HG02610 (cell line): ENCODE measurements around the gene XRCC4.
A peak's percentile ranks its signal among the peaks of the same experiment; 100 is the strongest.

Source experiments
- ATAC-seq: cut with Tn5 transposase; IDR thresholded peaks from one replicate; pipeline ENCODE4 v1.9.1; 2021; ENCODE audit warnings: mild to moderate bottlenecking, moderate library complexity; ENCODE audit not compliant: unreplicated experiment

The XRCC4 gene

DNA sequence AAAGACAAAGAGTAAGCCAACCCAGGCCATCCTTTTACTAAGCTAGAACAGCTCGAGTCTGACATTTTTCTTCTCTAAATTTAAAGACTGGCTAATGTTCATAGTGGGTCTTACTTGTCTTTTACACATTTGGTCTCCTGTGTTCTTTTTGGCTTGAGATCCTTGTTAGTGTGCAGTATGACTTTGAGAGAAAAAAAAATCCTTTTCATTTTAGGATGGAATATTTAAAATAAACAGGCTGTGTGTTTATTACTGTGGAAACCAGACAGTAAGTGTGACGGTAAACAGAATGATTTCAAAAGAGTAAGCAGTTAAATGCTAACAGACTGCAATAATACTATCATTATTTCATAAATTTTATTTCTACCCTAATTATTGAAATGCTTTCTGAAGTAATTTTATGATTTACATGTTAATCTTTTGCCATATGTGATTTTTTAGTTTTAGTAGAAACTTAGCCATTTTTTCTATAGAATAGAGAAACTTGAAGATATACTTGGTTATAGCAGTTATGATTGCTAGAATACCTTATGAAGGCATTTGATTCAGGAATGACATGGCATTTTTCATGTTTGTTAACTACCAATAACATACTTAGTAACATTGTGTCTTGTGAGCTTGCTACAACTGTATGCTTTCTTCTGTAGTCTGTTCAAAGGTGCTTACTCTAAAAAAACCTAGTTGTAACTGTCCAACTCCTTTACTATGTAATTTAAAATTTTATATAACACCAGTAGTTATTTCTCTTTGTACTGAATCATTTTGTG lies 92.4 kb downstream of the XRCC4 start:
- ATAC-seq = no peak

DNA sequence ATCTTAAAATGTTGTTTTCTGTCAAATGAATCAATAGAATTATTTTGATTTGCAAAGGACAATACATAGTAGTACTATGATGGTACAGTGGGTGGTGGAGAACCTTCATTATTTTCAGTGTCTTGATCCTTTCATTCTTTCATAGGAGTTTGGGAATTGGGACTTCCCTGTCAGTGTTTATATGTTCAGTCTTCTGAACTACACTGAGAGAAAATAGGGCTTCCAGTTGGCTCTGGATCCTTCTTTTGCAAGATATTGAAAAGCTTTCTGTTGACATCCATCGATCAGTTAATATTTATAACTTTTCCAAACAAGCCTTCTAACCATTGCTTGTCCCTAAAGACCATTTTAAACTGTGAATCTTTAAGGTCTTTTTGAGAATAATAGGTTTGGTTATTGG lies 94.7 kb downstream of the XRCC4 start:
- no peak for ATAC-seq

DNA sequence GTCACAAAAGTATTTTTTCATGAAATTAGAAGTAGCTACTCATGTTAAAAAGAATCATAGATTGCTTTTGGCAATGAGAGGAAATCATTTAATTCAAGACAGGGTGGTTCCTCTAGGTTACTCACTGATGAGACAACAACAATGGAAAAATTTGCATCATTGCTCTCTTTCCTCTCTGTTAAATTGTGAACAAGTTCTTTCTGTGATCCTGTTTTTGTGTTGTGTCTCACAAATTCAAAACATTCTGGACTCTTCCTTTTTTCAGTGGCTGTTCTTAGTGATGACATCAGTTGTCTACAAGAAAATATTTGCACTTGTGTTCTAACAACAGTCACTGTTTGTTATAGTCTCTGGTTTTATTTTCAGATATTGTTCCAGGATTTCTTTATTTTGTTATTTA lies 95.3 kb downstream of the XRCC4 start:
- no peak for ATAC-seq

DNA sequence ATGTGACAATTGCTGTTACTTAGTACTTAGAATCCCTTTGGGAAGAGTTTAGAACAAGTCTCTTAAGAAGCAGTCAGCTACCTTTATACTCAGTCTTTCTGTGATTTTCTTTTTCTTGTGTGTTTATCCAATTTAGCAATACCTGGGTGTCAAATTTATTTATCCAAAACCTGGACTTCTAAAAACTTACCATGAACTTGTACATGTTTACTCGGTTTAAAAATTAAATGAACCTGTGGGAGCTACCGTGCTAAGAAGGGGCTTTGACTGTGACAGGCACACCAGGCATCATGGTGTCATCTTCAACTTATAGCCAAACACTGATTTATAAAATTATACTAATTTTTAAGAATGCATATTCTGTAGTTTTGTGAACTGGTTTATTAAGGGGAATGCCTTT lies 96.5 kb downstream of the XRCC4 start:
- no peak for ATAC-seq

DNA sequence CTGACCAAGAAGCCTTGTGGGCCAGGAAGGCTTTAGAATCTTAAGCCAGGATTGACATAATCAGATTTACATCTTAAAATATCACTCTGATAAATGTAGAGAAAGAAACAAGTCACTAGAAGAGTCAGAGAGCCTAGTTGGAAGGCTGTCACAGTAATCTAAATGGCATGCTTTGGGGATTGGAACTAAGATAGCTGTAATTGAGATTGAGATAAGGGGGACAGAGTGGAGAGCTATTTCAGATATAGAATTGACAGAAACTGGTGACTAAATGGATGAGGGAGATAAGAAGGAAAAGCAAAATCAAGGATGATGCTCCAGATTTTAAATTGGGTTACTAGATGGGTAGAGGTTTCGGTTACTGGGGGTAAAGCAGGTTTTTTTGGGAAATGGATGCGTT lies 100.5 kb downstream of the XRCC4 start:
- ATAC-seq = no peak

DNA sequence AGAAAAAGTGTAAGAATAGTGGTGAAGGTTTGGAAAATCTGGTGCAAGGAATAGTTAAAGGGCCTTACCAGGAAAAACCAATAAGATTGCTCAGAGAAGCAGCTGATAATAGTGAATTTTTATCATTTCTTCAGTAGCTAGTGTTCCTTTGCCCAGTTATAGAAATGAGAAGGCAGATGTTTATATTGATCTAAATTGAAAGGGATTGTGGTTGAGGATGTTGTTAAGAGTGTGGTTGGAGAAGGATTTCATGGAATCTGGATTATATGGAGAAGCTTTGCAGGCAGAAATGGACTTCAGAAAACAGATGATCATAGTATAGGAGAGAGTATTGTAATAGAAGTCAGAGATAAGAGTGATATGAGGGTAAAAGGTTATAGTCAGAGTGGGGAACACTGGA lies 102.6 kb downstream of the XRCC4 start:
- no peak for ATAC-seq

DNA sequence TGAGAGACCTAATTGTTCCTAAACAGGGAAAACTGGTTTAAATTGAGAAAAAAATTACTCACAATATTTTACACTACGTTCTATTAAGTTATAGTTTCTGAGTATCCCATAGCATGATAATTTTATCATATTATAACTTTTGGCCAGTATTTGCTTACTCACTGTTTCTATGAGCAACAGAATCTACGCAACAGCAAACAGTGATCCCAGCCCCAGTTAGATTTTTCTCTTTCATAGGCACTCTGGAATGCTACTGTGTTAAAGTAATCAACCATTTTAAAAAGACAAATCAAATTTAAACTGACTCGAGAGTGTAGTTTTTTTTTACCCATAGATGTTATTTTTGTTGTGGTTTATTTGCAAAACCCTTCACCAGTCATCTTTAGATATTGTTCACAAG lies 107.2 kb downstream of the XRCC4 start:
- ATAC-seq = no peak

DNA sequence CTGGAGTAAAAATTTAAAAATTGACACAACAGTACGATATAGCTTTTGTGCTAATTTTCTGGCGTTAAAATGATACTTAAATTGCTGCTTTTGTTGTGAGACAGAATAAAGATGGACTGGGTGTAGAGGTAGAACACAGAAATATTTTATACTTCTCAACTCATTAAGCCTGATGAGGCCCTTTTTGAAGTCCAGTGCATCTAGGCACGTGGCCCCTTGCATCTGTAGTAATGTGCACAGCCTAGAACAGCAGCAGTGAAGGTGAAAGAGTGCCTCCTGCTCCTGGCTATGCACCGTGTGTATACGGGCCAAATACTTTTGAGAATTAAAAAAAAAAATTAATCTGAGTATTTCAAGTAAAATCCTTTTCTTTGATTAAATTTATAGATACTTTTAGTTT lies 115.6 kb downstream of the XRCC4 start:
- no peak for ATAC-seq

DNA sequence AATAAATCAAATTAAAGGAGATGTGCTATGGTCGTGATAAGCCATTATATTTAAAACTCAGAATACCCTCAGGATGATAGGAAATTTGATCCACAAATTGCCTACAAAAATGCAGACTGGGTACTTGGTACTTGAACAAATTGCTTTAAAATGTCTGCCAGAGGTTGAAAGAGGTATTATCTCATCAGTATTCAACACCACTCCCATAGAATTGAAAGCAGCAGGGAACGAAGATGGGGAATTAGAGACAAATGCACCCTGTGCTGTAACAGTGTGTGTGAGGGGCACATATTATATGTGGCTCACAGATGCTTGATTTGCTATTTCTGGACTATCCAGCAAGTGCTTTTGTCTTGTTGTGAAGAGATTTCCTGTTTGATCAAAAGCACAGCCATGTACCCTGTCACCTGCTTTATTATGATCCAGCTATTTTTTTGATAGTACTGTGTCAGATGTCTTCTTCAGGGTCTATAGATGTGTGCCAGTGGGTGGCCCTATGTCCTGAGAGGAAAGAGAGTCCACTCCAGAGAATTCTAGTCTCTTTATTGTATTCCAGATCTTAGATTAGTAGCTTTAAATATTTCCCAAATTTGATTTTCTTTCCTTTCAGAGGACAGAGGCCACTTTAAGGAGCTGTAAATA lies 120.1 kb downstream of the XRCC4 start:
- no peak for ATAC-seq

DNA sequence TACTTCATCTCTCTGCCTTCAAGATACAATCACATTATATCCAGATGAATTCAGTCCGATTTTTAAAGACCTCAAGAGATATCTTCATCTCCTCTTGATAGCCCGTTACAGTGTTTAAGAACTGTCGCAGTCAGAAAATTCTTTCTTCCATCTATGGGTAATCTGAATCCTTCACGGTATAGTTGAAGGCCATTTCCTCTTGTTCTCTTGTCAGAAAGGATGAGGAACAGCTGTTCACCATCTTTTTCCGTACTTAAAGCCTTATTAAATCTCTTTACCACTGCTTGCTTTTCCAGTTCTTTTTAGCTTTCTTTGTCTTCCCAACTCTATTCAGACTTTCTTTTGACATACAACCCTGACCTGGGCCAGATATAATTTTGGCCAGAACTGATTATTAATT lies 121.8 kb downstream of the XRCC4 start:
- ATAC-seq = no peak

DNA sequence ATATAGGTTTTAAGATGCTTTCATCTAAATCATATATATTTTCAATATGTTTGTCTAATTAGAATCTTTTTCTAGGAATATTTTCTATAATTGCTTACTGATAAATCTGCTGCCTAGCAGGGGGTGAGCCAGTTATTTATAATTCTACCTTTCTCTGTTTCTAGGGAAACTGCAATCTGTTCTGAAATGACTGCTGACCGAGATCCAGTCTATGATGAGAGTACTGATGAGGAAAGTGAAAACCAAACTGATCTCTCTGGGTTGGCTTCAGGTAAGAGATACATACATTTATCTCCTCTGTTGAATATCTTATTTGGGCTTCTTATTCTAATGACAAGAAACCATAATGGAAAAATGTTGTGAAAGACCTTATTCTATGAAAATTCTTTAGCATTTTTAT lies 127.3 kb downstream of the XRCC4 start:
- ATAC-seq = no peak

DNA sequence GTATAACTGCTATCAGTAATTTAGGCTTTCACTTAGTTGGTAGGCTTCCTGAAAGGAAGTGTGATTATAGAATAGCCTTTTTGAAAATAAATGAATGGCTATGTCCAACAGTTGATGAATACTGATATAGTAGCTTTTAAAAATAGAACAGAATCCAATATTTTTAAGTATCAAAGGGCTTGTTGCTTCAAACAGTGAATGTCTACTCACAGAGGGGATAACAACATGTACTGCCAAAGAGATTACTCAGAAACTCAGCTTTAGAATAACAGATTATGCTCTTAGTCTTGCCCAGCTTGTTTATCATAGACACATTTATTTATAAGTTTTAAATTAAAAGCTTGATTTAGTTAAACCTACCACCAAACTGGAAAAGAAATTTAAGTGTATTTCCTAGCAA lies 132.6 kb downstream of the XRCC4 start:
- ATAC-seq = no peak

DNA sequence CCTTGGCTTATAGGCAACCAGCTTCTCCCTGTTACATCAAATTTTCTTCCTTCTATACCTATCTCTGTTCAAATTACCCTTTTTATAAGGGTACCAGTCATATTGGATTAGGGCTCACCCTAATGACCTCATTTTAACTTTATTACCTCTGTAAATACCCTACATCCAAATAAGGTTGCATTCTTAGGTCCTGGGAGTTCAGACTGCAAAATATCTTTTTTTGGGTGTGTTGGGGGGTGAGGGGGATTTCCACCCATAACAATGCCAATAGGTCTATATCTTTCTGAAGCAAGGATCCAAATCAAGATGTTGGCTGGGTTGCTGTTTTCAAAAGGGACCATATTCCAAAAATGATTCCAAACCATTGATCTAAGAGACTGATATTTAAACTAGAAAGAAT lies 141.7 kb downstream of the XRCC4 start:
- ATAC-seq = no peak

DNA sequence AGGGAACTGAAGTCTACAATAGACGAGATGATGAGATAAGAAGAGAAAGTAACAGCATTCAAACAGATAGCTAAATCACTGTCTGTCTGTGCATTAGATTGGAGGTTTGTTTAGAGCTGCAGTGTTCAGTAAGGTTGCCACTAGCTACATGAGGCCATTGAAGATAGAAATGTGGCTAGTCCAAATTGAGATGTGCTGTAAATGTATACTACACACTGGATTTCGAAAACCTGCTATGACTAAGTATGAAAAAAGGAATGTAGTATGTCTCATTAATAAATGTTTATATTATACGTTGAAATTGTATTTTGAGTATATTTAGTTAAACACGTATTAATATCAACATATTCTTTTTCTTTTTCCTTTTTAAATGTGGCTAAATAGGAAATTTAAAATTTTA lies 142.1 kb downstream of the XRCC4 start:
- no peak for ATAC-seq

DNA sequence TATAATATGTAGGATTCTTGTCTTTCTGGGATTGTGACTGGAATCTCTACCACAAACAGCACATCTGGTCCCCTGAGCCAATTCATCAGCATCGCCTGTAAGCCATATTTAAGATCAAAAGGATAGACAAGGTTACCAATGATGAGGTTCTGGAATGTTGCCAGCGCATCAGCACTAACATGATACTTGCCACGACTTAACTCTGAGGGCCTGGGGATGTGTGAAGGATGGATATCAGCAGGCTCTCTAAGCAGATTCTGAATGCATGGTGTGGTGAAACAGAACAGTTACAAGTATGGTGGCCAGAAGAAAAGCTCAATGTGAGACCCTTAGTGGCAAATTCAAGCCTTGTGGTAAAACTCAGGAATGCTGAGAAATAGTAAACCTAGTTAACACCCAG lies 143.0 kb downstream of the XRCC4 start:
- ATAC-seq = no peak

DNA sequence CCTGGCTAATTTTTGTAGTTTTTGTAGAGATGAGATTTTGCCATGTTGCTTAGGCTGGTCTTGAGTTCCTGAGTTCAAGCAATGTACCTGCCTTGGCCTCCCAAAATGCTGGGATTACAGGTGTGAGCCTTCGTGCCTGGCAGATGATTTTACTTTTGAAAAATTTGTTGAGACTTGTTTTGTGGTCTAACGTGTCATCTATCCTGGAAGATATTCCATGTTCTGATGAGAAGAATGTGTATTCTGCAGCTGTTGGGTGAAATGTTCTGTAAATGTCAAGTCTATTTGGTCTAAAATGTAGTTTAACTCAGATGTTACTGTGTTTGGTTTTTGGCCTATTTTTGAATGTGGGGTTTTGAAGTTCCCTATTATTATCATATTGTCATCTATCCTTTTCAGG lies 145.6 kb downstream of the XRCC4 start:
- ATAC-seq = no peak

DNA sequence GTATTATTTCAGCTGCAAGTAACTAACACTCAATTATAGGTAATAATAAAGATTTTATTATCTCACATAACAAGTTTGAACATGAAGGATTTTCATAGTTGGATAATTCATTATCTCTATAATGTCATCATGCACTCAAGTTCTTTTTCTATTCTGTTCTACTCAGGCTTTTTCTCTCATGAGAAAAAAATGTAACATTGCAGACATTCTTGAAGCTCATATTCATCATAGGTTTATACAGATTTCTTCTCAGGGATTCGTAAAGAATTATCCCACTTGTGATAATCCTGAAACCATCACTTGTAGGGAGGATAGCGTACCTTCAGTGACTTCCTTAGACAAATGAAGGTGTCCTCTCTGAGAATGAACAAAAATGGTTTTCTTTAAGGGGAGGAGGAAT lies 150.3 kb downstream of the XRCC4 start:
- ATAC-seq = no peak

DNA sequence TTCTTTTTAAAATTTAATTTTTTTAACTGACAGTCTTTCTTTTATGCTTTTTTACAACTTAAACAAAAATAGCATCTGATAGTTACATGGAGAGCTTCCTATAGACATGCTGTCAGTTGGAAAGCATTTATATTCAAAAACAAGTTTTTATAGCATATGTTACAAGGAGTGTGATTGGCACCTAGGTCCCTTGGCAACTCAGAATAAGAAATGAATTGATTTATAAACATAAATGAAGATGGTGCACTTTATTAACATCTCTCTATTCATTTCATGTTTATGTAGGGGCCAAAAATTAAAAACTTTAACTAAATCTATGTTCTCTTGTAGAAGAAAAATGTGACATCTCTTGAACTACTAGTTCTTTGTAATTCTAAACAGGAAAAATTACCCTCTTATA lies 153.2 kb downstream of the XRCC4 start:
- ATAC-seq = no peak

DNA sequence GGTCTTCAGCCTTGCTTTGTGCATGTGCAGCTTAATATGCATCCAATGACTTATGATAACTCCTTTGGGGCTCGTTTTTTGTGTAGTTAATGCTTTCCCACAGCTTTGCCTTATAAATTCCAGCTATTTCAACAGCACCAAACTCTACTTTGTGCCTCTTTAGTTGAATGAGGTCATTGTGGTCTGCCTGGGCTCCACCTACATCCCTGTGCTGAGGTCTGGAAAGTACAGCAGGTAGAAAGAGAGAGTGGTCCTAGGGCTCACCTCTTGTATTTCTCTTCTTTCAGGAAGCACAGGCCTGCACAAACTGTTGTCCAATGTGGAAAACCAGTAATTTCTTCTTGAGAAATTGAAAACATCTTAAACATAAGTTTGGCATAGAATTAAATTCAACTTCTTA lies 167.2 kb downstream of the XRCC4 start:
- ATAC-seq = peak; percentile 70

DNA sequence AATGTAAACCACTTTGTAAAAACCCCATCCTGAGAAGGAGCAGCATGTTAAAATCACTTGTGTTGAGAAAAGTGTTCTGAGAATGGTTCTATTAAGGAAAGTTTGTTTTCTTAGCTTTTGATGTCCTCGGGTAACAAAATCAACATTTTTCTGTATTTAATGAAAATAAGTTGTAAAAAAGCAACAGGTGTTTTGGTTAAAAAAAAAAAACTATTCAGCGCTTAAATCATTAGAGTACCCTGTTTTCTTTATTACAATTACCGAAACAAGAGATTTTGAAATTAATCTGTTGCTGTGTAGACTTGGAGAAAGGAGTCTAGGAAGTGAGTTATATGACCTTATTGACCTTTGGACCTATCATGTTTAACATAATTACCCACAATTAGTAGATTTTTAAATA lies 167.7 kb downstream of the XRCC4 start:
- no peak for ATAC-seq

DNA sequence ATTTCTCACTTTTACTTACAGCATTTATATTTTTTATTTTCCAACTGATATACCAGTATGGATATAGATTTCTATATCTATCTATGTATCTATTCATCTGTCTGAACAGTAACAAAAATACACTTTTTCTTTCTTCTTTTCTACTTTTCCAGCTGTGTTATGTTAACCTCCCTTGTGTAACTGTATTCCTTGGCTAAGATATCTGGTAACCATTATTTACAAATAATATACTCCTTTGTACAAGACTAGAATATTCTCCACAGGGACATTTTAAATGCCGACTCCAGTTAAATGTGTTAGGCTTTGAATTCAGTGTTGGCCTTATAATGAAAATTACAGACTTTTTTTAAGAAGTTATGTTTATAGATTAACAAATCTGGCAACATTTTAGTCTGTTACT lies 168.7 kb downstream of the XRCC4 start:
- no peak for ATAC-seq

DNA sequence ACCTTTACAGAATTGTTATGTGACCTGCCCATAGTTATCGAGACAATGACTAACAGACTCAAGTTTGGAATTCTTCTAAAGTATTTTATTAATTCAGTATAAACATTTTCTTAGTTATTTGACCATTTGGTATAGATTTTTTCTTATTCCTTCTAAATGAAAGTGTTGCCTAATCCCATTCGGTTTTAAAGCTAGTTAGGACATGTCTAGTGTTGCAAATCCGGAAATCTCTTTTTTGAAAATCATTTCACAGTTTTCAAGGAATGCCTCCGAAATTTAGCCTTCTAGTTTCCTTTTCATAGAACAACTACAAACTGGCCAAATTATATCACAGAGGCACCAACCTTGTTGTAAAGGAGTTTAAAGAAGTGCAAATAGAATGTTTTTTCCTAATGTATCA lies 171.8 kb downstream of the XRCC4 start:
- no peak for ATAC-seq

DNA sequence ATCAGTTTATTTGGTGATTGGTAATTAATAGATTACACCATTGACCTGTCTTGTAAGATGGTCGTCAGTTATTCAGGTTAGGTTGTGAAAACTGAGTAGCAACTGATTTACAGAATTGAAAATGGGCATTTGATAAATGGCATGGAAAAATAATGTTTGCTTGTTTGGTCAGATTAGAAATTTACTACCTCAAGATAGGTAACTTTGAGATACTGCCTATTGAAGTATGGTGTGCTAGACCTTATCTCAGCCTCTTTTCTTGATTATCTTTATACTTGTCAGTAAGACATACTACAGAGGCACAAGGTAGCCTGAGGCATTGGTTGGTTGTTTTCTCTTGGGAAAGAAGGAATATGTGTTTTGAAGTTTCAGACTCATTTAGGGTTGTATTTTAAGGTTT lies 174.5 kb downstream of the XRCC4 start:
- ATAC-seq = no peak
